ENCODE results near the gene ACD.
A peak's percentile ranks its signal among the peaks of the same experiment; 100 is the strongest.

Gene ACD

DNA sequence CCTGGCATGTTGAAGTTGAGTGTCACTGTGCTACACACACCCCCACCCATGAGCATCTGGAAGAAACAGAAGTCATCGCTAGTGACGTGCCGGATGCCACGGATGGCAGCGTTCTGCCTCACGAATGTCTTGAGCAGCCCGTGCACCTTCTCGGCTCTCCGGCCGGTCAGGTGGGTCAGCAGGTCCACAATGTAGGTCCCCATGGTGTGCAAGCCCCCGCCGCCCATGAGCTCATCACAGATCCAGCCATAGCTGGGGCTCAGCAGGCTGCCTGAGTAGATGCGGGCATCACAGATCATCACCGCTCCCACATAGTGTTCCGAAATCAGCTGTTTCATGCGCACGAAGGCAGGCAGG is 15.5 kb upstream of the ACD start:
- DNase-seq: no peak

DNA sequence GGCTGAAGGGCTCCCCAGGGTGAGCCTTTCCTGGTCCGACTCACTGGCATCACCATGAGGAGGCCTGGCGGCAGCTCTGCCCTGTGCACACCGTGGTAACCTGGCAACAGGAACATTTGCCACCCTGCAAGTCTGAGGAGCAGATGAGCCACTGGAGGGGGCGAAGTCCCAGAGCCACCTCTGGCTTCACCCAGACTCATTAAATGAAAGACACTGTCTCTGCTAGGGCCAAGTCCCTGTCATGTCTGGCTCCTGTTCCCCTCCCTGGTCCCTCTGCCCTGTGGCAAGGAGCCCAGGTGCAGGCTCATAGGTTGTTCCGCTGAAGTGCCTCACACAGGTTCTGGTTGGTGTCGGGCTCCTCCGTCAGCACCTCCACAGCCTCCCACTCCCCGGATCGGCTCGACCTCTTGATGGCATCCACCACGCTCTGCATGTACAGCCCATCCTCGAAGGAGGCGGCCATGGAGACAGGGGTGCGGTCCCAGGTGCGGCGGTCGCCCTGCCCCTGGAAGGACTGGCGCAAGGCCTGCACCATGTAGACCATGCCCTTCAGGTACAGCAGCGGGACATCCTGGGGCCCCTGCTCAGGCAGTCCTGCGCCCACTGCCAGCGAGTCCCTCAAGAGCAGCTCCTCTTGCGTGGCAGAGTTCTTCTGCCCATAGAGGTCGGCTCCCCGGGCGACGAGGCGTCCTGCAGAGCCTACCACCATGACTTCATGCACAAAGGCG is 15.0 kb upstream of the ACD start:
- DNase-seq: no peak

DNA sequence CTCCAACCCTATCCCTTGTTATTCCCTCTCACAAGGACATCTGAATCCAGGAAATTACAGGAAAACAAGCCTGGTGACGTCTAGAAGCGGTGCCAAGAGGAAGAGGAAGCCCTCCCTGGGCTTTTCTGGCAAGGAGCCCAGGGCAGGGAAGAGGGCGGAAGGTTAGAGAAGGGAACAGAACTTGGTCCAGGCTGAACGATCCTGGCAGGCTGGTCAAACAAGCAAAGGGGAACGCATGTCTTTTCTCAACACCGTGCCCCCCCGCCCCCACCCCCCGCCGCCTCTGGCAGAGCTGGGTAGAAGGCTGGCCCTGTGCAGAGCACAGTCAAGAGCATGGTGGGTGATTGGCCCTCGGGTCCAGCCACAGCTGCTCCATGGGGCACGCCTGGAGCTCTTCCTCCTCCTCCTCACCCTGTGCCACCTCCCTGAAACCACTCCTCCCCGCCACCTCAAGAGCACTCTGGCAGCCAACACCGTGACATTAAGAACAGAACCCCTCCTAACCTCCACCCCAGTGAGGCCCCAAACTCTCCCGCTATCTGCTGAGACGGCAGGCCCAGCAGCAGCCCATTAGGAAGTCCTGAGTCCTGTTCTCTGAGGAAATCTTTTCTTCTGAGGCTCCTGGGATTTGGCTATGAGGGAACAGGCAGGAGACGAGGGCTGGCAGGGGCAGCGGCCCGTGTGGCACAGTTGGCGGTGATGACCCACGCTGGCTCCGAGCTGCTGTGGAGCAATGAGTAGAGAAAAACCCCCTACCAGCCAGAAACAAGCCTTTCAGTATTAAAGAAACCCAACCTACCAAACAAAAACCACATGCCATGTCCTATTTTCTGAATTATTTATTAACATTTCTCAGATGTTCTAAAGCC is 13.9 kb upstream of the ACD start:
- DNase-seq: peak; percentile 79

DNA sequence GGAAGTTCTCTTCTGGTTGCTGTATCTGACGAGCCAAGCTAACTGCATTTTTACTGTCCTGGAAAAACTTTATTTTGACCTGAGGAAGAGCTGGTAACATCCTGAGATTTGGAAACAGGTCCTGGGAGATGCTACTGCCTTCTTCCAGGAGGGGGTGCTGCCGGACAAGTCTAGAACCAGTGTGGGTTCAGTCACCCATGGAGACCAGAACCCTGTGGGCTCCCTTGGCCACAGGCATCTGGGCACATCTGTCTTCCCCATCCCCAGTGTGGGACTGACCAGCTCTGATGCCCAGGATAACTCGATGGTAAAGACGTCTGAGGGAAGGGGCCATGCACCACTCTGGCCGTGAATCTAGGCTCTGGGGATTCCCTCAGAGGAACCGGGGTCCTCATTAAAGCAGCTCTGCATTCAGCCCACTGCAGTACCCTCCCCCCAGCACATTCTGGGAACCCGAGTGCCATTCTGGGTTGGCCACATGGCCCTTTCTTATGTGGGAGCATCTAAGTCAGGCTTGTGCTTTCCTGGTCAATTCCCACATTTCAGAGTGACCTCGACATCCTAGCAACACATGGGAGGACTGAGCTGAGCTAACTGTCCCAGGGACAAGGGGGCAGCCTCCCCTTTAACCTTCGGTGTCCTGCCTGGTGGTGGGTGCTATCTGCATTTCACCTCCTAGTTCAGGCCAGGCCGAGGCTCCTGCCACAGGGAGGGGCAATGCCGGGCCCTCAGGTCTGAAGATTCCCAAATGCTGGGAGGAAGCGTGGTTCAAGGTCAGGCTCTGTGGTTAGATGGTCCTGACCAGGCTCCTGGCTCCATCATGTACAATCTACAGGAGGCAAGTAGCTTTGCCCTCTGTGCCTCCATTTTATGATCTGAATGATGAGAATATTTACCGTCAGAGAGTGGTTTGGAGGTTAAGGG is 12.9 kb upstream of the ACD start:
- peak; percentile 85 for DNase-seq

DNA sequence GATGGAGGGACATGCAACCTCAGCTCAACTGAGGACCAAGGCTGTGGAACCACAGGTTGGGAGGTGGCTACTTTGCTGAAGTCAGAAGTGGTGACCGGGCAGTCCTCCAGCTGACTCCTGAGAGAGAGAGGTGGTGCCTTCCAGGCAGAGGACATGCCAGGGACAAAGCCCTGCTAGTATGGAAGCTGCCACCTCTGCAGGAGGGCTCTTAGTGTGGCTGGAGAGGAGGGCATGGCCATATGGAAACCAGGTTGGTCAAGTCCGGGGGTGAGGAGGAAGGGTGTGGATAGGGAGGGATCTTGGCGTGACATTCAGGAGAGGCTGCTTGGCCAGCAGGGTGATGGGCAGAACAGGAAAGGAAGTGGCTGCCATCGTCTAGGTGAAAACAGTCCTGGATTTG is 12.2 kb upstream of the ACD start:
- no peak for DNase-seq

DNA sequence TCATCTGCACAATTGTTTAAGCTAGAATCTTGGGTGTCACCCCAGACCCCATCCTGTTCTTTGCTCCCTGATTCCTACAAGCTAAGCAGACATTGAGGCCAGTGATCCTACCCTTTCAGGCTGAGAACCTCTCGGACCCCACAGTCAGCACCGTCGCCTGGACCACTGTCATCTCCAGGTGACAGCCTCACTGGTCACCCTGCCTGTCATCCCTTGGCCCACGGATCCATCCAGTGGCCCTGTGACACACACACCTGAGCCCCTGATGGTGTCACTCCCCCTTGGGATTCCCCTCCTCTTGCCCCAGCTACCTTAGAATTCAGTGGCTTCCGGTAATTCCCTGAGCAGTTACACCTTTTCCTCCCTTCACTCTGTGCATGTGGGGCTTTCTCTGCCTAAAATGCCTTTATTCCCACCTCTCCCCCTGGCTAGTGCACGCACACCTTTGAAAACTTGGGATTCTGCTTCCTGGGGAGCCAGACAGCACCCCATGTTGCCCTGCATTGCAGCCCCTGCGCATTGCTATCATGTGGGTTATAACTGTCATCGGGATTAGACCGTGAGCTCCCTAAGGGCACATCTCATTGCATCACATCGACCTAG is 9.5 kb upstream of the ACD start:
- no peak for DNase-seq

DNA sequence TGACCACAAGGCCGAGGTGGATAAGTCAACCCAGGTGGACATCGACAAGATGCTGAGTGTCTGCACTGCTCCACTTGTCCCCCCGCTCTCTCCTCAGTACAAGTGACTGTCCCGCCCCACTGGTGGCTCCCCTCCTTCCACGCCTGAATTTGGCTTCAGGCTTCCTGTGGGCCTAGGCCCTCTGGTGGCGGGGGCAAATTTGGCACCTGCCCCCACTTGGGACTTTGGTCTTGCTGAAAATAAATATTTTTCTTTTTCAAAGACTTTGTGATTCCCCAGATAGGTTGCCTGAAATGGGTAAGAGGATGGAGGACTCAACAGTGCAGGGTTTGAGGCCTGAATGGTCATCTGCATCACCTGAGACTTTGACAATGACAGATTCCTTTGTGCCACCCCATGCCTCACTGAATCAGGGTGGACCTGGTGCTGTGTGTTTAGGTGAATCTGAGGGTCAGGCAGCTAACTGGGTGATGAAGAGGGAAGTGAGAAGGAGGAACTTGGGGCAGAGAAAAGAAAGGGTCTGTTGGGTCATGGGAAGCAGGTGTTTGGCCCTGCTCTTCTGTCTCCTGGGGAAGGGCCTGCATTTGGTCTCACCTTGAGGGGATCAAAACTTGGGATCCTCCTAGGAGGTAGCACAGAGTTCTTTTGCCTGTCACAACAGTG is 8.6 kb upstream of the ACD start:
- DNase-seq: peak; percentile 50

DNA sequence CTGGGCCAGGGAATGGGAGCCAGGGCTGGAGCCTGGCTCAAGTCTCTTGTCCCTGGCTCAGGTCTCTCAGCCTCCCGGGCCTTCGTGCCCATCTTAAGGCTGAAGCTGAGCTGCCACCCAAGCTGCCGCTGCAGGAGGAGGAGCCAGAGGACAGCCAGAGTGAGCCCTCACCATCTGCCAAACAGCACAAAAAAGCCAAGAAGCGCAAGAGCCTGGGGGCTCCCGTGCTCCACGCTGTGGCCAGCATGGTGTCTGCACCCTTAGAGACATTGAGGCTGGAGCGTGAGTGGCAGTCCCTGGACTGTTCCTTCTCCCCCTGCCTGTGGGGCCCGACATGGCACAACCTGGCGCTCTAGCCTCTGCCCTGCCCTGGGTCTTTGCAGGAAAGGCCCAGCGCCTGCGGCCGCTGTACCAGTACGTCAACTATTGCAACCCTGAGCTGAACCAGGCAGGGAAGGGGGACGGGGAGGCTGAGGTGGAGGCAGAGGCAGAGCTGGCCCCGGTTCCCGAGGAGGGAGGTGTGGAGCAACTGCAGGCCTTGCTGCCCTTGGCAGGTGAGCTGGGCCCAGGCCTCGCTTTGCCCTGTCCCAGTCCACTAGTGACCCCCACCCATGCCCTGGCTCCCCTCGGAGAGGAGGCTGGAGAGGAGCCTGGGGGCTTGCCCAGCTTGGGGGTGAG is 7.9 kb upstream of the ACD start:
- DNase-seq: peak; percentile 98

DNA sequence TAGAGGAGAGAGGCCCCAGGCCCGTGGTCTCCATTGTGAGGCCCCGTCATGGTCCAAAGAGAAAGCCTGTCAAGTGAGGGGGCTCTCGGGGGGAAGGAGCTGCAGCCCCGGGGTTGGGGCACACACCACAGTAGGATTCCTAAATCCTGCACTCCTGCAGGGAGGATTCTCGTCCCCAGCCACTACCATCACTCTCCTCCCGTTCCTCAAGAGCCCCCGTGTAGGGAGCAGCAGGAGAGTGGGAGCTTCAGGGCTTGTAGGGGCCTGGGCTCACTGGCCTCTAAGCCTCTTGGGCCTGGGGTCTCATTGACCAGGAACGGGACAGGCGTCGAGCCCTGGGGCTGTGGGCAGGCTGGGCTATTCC is 7.4 kb upstream of the ACD start:
- DNase-seq: no peak

DNA sequence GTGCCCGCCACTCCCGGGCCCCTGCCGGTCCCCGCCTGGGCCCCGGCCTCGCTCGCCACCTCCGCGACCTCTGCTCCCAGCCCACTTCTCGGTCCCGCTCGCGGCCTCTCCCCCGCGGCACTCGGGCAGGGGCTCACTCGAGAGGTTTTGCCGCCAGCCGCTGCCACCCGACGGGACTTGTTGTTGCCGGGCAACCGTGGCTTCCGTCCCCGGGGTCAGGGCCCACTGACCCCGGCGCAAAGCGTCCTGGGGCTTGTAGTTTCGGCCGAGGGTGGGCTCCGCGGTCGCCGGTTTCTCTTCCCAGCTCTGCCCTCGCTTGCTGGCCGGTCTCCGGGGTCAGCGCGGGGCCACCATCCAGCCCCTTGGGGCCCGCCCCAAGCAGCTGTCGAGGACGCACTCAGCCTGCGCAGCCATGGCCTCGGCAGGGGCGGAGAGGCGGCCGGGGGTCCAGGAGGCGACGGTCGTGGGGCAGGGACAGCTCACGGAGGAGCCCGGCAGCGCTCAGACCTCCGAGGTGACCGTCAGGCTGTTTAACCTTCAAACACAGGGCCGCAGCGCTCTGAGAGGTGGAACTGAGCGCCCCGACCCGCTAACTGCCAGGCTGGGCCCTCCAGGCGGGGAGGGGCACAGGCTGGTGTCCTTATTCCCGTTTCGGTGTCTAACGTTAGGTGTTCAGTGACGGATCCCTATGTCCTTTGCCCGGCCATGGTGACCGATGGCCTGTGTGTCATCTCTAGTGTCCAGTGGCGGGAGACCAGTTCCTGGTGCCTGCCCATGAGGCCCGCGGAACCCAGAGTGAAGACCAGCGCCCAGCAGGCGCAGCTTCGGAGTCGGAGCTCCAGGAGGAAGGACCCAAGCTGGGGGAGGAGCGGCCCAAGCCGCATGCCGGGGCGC is 6.7 kb upstream of the ACD start, which contains the start of the genes C16orf86 and ENKD1:
C16orf86 (plus strand) TSS at position 256 of the 894 bp plus-strand sequence; CDS start at position 413, 157 bp downstream.
ENKD1 (minus strand) TSS at position 192 of the 894 bp plus-strand sequence. CDS start 308 bp downstream, outside the sequence.
- DNase-seq: peak; percentile 86

DNA sequence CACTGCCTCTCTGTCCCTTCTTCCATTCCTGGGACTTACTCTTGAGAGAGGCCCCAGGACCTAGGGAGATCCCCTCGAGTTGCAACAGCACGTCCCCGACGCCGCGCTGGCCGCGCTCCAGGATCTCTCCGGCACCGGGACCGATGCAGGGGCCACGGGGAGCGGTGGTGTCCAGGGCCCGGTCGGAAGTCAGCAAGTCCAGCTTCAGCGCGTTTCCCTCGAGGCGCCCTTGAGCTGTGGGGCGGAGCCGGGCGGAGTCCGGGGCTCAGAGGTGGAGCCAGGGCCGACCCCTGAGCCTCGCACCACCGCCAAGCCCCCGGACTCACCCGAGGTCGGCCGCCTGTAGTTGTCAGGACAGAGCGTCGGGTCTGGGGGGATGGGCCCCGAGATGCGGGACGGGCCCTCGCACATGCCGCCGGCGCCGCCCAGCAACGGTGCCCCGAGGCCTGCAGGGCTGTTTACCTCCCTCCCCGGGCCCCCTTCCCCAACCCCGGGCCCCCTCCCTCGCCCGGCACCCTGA is 6.0 kb upstream of the ACD start:
- DNase-seq: no peak

DNA sequence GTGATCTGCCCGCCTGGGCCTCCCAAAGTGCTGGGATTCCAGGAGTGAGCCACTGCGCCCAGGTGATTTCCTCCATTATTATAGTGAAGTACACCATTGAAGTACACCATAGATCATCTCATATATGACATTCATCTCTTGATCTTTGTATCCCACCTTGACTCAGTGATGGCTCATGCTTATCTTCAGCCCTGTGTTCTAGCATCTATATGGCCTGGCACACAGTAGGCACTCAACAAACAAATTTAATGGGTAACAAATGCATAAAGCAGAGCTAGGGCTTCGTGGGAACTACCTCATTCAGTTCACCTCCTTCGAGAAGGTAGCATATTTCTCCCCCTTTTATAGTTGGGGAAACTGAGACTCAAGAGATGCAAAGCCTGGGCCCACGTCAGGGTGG is 5.5 kb upstream of the ACD start:
- no peak for DNase-seq

DNA sequence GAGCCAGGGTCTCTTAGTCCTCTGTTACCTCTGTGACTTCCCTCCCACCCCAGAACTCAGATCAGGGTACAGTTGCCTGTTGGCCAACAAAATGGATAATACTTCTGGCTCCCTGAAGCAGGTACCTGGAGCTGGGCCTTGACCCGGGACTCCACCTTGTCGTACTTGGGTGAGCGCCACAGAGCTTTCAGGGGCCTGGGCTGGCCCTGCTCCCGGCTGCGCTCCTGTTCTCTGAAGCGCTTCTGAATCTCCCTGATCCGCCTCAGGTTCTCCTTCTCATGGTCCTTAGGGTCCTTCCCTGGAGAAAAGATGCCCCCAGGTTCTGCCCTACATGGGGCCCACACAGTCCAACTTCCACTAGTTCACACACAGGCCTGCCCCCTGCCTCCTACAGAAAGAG is 4.8 kb upstream of the ACD start:
- DNase-seq: no peak

DNA sequence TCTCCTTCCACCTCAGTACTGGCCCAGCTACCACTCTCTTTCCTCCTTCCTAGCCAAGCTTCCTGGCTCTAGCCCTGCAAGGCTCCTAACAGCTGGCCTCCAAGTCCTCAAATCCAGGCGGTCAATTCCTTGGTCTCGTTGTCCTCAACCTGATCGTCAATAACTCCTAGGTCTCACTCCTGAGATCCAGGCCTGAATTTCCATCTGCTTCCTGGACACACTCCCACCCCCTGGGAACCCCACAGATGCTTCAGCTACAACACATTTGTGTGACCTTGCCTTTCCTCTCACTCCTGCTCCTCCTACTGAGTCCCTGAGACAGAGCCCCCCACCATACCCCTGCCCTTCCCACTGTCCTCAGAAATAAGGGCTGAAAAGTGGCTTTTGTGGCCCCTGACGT is 4.2 kb upstream of the ACD start:
- no peak for DNase-seq

DNA sequence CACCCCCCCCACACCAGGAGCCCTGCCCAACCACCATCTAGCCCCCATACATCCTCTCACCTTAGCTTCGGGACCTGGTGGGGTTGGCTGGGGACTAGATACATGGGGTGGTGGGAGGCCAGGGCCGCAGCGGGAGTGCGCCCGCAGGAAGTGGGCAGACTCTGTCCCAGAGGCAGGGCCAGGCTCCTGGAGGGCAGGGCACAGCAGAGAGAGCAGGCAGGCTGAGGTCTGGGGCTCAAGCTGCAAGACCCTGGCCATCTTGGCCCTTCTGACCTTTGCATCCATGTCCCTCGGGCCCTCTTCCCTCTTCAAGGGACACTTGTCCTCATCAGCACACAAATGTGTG is 3.8 kb upstream of the ACD start:
- DNase-seq: no peak

DNA sequence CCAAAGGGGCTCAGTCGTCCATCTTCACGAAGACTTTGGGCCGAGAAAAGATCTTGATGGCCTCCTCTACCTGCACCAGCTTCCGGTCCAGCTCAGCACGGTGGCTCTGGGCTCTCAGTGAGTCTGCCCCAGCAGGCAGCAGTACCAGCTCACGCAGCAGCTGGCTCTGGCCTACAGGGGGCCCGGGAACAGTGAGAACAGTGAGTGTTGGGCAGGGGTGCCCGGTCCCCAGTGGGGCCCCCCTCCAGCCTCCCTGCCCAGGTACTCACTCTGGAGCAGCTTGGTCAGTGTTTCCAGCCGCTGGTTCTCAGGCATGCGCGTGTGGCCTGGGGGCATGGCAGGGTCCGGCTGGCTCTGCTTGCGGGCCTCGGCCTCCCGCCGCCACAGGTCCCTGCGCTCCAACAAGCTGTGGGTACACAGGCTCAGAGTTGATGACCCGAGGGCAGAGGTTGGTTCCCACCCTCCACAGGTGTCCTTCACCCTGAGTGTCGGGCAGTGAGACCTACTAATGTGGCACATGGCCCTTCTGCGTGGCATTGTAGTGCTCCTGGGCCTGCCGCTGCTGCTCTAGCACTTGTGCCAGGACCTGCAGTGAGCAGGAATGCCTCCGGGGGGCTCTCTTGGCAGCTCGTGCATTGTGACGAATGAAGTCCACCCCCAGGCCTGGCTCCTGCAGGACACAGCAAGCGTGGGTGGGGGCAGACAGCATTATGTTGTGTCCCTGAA is 3.3 kb upstream of the ACD start:
- DNase-seq: peak; percentile 63

DNA sequence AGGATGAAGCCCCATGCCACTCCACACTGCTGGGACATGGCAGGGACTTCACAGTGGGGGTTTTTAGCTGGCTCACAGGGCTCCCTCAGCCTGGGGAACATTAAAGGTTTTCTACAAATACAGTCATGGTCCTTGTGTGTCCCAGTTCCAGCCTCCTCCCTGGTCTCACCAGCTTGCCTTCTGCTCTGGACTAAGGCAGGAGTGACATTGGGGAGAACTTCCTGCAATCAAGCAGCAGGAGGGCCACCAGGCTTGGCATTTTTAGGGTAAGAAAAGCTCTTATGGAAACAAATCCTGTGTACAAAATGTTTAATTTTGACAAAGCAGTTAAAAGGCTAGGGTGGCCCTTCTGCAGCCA is 2.6 kb upstream of the ACD start:
- DNase-seq: no peak

DNA sequence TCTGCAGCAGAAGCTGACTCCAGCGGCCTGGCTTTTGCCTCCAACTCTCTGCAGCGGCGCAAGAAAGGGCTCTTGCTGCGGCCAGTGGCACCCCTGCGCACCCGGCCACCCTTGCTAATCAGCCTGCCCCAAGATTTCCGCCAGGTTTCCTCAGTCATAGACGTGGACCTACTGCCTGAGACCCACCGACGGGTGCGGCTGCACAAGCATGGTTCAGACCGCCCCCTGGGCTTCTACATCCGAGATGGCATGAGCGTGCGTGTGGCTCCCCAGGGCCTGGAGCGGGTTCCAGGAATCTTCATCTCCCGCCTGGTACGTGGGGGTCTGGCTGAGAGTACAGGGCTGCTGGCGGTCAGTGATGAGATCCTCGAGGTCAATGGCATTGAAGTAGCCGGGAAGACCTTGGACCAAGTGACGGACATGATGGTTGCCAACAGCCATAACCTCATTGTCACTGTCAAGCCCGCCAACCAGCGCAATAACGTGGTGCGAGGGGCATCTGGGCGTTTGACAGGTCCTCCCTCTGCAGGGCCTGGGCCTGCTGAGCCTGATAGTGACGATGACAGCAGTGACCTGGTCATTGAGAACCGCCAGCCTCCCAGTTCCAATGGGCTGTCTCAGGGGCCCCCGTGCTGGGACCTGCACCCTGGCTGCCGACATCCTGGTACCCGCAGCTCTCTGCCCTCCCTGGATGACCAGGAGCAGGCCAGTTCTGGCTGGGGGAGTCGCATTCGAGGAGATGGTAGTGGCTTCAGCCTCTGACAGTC is 2.0 kb upstream of the ACD start:
- DNase-seq: no peak

Measured in hematopoietic multipotent progenitor cell treated with erythropoietin and hydrocortisone succinate and interleukin-3 and kit ligand, for 8 days (in vitro differentiated cells).